K562 (cell line): ENCODE results near the gene ATMIN. TPM values are rescaled to one million over a fixed set of nuclear protein-coding genes. Genes with fewer than 3 reads are reported as not detected.

Experiments
- ATAC-seq: fragments of 200-7000 bp; cut with Tn5 transposase; 3 replicates; pipeline ENCODE4 v1.9.1; 2020; ENCODE audit warnings: moderate library complexity
- BruUV-seq: library from RNA; stranded (reverse); fragments of 400-500 nt; replicated peaks from 2 replicates; lab custom pipeline; 2021; lab: Mats Ljungman, UMichigan
- CTCF ChIA-PET: fragments of 300-600 bp; formaldehyde crosslinking; extraction: SDS; loops from one replicate; lab custom pipeline; 2021; ENCODE audit warnings: low intra/inter-chr PET ratio; lab: Yijun Ruan, JAX
- POLR2A ChIA-PET: fragments of 300-600, 350-650 bp; sonication (Branson Sonifier 250); formaldehyde crosslinking; extraction: SDS; loops from one replicate; lab custom pipeline; 2021; ENCODE audit warnings: antibody characterized with exemption, inconsistent platforms; lab: Yijun Ruan, JAX
- DNase-seq, 4 experiments: peaks; one replicate each; pipeline versions ENCODE4 v3.0.0 to v3.0.0-alpha.2; 2011 to 2018; ENCODE audit warnings: low spot score in 3 of 4, mixed read lengths in 3 of 4; ENCODE audit errors: extremely low read depth in 1 of 4
- FAIRE-seq: peaks from 2 replicates; lab custom pipeline; 2011; peaks lifted over from hg19 to GRCh38; lab: Jason Lieb, UNC
- H2AFZ ChIP-seq: 2 replicates; pipeline ENCODE4 v1.6.0; 2011; ENCODE audit warnings: low read depth, low read length, control low read depth, inconsistent platforms
- H3K27ac ChIP-seq: fragments of 200-600 bp; 3 replicates; pipeline ENCODE4 v1.8.0; 2011; ENCODE audit warnings: low read depth, mild to moderate bottlenecking, control low read depth, inconsistent platforms, low read length, moderate library complexity, mixed read lengths; ENCODE audit errors: extremely low read depth
- H3K27me3 ChIP-seq, 2 experiments: fragments of 300-600 bp in 1 of 2; 2 replicates in 1 of 2; 3 replicates in 1 of 2; pipeline versions ENCODE4 v1.6.0 to v1.8.0; 2011; ENCODE audit warnings: inconsistent platforms in 2 of 2, low read length in 2 of 2, mild to moderate bottlenecking in 1 of 2, mixed read lengths in 1 of 2, moderate library complexity in 1 of 2; ENCODE audit not compliant: control insufficient read depth in 2 of 2, insufficient read depth in 2 of 2
- H3K36me3 ChIP-seq: fragments of 300-600 bp; 3 replicates; pipeline ENCODE4 v1.8.0; 2011; ENCODE audit warnings: mild to moderate bottlenecking, low read length, inconsistent platforms; ENCODE audit not compliant: control insufficient read depth, insufficient read depth
- H3K4me1 ChIP-seq, 2 experiments: fragments of 200-600 bp in 1 of 2; replicated peaks in 1 of 2; 2 replicates in 1 of 2; 3 replicates in 1 of 2; pipeline versions ENCODE4 v1.5.1 to v1.8.0; 2011; ENCODE audit warnings: inconsistent platforms in 2 of 2, low read length in 2 of 2, mild to moderate bottlenecking in 1 of 2, mixed read lengths in 1 of 2, moderate library complexity in 1 of 2; ENCODE audit not compliant: control insufficient read depth in 2 of 2, insufficient read depth in 2 of 2
- H3K4me2 ChIP-seq: 2 replicates; pipeline ENCODE4 v1.6.1; 2011; ENCODE audit warnings: low read length, control low read depth, inconsistent platforms, mixed read lengths; ENCODE audit not compliant: insufficient read depth
- H3K4me3 ChIP-seq: fragments of 200-600 bp; sonication (generic), shearing (Covaris generic); 2 replicates; pipeline ENCODE4 v1.5.1; 2016; ENCODE audit warnings: control low read depth, inconsistent platforms
- H3K79me2 ChIP-seq: fragments of 200-600 bp; 3 replicates; pipeline ENCODE4 v1.8.0; 2011; ENCODE audit warnings: low read length, inconsistent platforms; ENCODE audit not compliant: control insufficient read depth, insufficient read depth
- H3K9ac ChIP-seq, 2 experiments: 2 replicates each; pipeline versions ENCODE4 v1.6.0 to v1.6.1; 2011; ENCODE audit warnings: low read depth in 2 of 2, low read length in 2 of 2, control low read depth in 1 of 2, inconsistent platforms in 1 of 2, mild to moderate bottlenecking in 1 of 2, mixed read lengths in 1 of 2; ENCODE audit not compliant: insufficient read depth in 1 of 2
- H3K9me1 ChIP-seq: one replicate; pipeline ENCODE4 v1.6.0; 2011; ENCODE audit warnings: inconsistent platforms, mild to moderate bottlenecking, low read length, moderate library complexity; ENCODE audit not compliant: control insufficient read depth, insufficient read depth
- H3K9me3 ChIP-seq: replicated peaks from 2 replicates; pipeline ENCODE4 v1.5.1; 2011; ENCODE audit warnings: low read depth, low read length, inconsistent platforms; ENCODE audit not compliant: control insufficient read depth, insufficient read depth
- H4K20me1 ChIP-seq: replicated peaks from 2 replicates; pipeline ENCODE4 v1.6.1; 2011; ENCODE audit warnings: low read length, inconsistent platforms, mixed read lengths; ENCODE audit not compliant: control insufficient read depth, insufficient read depth
- ARNT ChIP-seq, 2 experiments: fragments of 450-650 bp; IDR thresholded peaks; 2 replicates each; pipeline ENCODE4 v1.6.1; 2016; ENCODE audit warnings: mild to moderate bottlenecking in 1 of 2
- BRD9 ChIP-seq: fragments of 450-650 bp; IDR thresholded peaks from 2 replicates; pipeline ENCODE4 v1.6.1; 2018; ENCODE audit warnings: low read depth; ENCODE audit not compliant: partially characterized antibody
- EGR1 ChIP-seq: fragments of 450-650 bp; conservative IDR thresholded peaks from 2 replicates; pipeline ENCODE4 v1.6.1; 2017; ENCODE audit warnings: mild to moderate bottlenecking
- ERF ChIP-seq: fragments of 450-650 bp; formaldehyde crosslinking; IDR thresholded peaks from 2 replicates; pipeline ENCODE4 v1.4.0; 2020; ENCODE audit warnings: mild to moderate bottlenecking, mixed read lengths
- ETS2 ChIP-seq: IDR thresholded peaks from 2 replicates; pipeline ENCODE4 v1.6.1; 2016; ENCODE audit warnings: borderline replicate concordance, missing genetic modification characterization, mild to moderate bottlenecking, moderate library complexity, missing compliant biosample characterization; ENCODE audit not compliant: poor library complexity, severe bottlenecking
- JUNB ChIP-seq: fragments of 450-650 bp; formaldehyde crosslinking; conservative IDR thresholded peaks from 2 replicates; pipeline ENCODE4 v1.4.0; 2020; ENCODE audit warnings: mild to moderate bottlenecking
- MAFK ChIP-seq: IDR thresholded peaks from 2 replicates; pipeline ENCODE4 v1.6.1; 2011; ENCODE audit warnings: low read length, improper control_type of control experiment
- MTA1 ChIP-seq: fragments of 450-650 bp; IDR thresholded peaks from 2 replicates; pipeline ENCODE4 v1.6.1; 2017; ENCODE audit warnings: borderline replicate concordance
- PHF8 ChIP-seq: fragments of 200-600 bp; sonication (generic); IDR thresholded peaks from 2 replicates; pipeline ENCODE4 v1.6.1; 2012; ENCODE audit warnings: mixed run types, mild to moderate bottlenecking, inconsistent platforms, low read length, moderate library complexity, borderline replicate concordance
- XRCC5 ChIP-seq: fragments of 200-400 bp; formaldehyde crosslinking; IDR thresholded peaks from 2 replicates; pipeline ENCODE4 v1.6.1; 2017; ENCODE audit warnings: low read depth, mild to moderate bottlenecking, low read length
- ZNF717 ChIP-seq: fragments of 250-450 bp; sonication (Bioruptor Pico); IDR thresholded peaks from 2 replicates; pipeline ENCODE4 v1.5.0; 2021
- ZNF780A ChIP-seq: fragments of 250-450 bp; sonication (Bioruptor Pico); IDR thresholded peaks from 2 replicates; pipeline ENCODE4 v1.5.0; 2021; ENCODE audit warnings: mild to moderate bottlenecking
- WGBS: fragments of 100-300 bp; shearing (Covaris generic); methylation state at CpG from one replicate; pipeline ENCODE4 v1.1.6; 2016; ENCODE audit warnings: low coverage, mixed read lengths; ENCODE audit not compliant: insufficient coverage; ENCODE audit errors: missing lambda C conversion rate; 5-methylcytosine and 5-hydroxymethylcytosine counted together
- in situ Hi-C: fragments of 300-500 bp; cut with MboI; formaldehyde crosslinking; loops from 4 replicates; pipeline ENCODE4 v1.15.0; 2018; ENCODE audit warnings: inconsistent platforms, mixed read lengths
- intact Hi-C: fragments of 100-400 bp; cut with micrococcal nuclease; formaldehyde crosslinking; loops from 2 replicates; pipeline ENCODE4 v1.14.2; 2022
- polyA plus RNA-seq, 8 experiments: library from polyadenylated mRNA; depleted of rRNA in 4 of 8; stranded (reverse) in 5 of 8; unstranded in 3 of 8; fragments of >200 nt; fragmentation: Nextera tagmentation in 2 of 8; fragmentation: Illumina TruSeq in 1 of 8; extraction: Ambion mirVana in 2 of 8; extraction: Trizol in 1 of 8; gene quantifications; 2 replicates each; pipeline versions ENCODE4 v1.2.1 to v1.2.3, GENCODE V29; 2011 to 2014; ENCODE audit warnings: inconsistent platforms in 1 of 8, missing spikeins in 1 of 8
- total RNA-seq, 7 experiments: library from RNA; depleted of rRNA in 6 of 7; stranded (reverse); fragments of >200 nt in 6 of 7; fragmentation: Illumina TruSeq in 2 of 7; extraction: Trizol in 2 of 7; gene quantifications; 2 replicates each; pipeline versions ENCODE4 v1.2.1 to v1.2.3, GENCODE V29; 2011 to 2021; ENCODE audit warnings: low replicate concordance in 1 of 7
- TF ChIP-seq, protein P1 (sequence below): fragments of 450-650 bp; IDR thresholded peaks from 2 replicates; pipeline ENCODE4 v1.6.1; 2017; ENCODE audit warnings: antibody characterized with exemption, mild to moderate bottlenecking

The ATMIN gene
- total and polyA plus RNA-seq, 9 of the 15 experiments (the other 6 are each of a cell fraction or from before 2014, with no cell fraction given): 6.7 to 40.9 (median 23.4) TPM

DNA sequence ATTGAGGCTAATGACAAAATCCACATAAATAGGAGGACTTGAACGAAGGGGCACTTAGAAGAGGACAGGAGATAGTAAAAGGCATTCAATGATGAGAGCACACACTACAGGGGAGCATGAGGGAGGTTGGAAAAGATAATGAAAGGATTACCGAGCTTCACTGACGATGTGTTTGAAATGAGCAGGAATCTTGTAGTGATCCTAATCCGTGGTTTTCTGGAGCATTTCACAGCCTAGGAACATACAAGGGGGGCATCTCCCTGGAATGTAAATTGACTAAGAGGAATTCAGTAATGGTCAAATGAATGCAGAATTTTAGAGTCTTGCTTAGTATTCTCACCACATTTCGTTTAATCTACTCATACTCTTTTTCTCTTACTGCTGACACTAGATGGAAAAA is 5.2 kb downstream of the ATMIN start:
- Histone ChIP-seq H3K9ac (no peak overlapping the region), H3K79me2 (peaks cover 28% of the 10 kb centered on the region), H3K9me3 (no peaks in the 10 kb centered on the region), H3K4me2 (no peak overlapping the region), H3K27me3 (no peaks in the 10 kb centered on the region), H3K27ac (no peak overlapping the region), H3K4me3 (no peak overlapping the region), H3K9me1 (no peaks in the 10 kb centered on the region), H3K4me1 (peaks cover 7 to 10% of the 10 kb centered on the region in 2 experiments), H2AFZ (no peak overlapping the region), H4K20me1 (no peaks in the 10 kb centered on the region; the same call in 1 of the 2 replicates), H3K36me3 (peaks cover 81% of the 10 kb centered on the region)
- in situ Hi-C loops: no loop called here
- TF ChIP-seq XRCC5 (no peak), ARNT (IDR thresholded peaks at IDR 0.05) (no peak), ERF (CRISPR knock-in tag) (no peak), ZNF780A (CRISPR knock-in tag) (no peak), EGR1 (no peak), MAFK (no peak), MTA1 (no peak), JUNB (no peak), ZNF717 (CRISPR knock-in tag) (no peak), ETS2 (no peak), PHF8 (no peak), BRD9 (no peak)
- TF ChIP-seq, protein P1, sequence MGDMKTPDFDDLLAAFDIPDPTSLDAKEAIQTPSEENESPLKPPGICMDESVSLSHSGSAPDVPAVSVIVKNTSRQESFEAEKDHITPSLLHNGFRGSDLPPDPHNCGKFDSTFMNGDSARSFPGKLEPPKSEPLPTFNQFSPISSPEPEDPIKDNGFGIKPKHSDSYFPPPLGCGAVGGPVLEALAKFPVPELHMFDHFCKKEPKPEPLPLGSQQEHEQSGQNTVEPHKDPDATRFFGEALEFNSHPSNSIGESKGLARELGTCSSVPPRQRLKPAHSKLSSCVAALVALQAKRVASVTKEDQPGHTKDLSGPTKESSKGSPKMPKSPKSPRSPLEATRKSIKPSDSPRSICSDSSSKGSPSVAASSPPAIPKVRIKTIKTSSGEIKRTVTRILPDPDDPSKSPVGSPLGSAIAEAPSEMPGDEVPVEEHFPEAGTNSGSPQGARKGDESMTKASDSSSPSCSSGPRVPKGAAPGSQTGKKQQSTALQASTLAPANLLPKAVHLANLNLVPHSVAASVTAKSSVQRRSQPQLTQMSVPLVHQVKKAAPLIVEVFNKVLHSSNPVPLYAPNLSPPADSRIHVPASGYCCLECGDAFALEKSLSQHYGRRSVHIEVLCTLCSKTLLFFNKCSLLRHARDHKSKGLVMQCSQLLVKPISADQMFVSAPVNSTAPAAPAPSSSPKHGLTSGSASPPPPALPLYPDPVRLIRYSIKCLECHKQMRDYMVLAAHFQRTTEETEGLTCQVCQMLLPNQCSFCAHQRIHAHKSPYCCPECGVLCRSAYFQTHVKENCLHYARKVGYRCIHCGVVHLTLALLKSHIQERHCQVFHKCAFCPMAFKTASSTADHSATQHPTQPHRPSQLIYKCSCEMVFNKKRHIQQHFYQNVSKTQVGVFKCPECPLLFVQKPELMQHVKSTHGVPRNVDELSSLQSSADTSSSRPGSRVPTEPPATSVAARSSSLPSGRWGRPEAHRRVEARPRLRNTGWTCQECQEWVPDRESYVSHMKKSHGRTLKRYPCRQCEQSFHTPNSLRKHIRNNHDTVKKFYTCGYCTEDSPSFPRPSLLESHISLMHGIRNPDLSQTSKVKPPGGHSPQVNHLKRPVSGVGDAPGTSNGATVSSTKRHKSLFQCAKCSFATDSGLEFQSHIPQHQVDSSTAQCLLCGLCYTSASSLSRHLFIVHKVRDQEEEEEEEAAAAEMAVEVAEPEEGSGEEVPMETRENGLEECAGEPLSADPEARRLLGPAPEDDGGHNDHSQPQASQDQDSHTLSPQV: no peak
- BruUV-seq: no TSS peak
- DNase-seq (no peak), ATAC-seq (no peak), FAIRE-seq (no peak)
- ChIA-PET CTCF (interaction anchor here (0.6 kb wide), 1 partner anchor 75 kb away, joined by 3 read pairs; no protein-coding TSS in a partner anchor), POLR2A (no interaction called here)
- intact Hi-C loops: no loop called here
- 69% methylated on average over 5 of the region's 5 CpGs for WGBS
